SK-N-SH (cell line): ENCODE results near the gene TMEM269. TPM values are rescaled to one million over a fixed set of nuclear protein-coding genes. Genes with fewer than 3 reads are reported as not detected.

Experiments
- CTCF ChIA-PET: fragments of 300-600, 350-600 bp; formaldehyde crosslinking; extraction: SDS; loops from one replicate; lab custom pipeline; 2021; lab: Yijun Ruan, JAX
- POLR2A ChIA-PET: fragments of 350-600 bp; sonication (Branson Sonifier 250); formaldehyde crosslinking; extraction: SDS; loops from one replicate; lab custom pipeline; 2020; ENCODE audit warnings: antibody characterized with exemption, inconsistent platforms; lab: Yijun Ruan, JAX
- DNase-seq: peaks from one replicate; pipeline ENCODE4 v3.0.0; 2012
- H2AFZ ChIP-seq: fragments of 200-600 bp; sonication (generic); 2 replicates; pipeline ENCODE4 v1.8.1; 2016; ENCODE audit warnings: antibody characterized with exemption, mild to moderate bottlenecking, low read depth
- H3F3A ChIP-seq: fragments of 200-600 bp; sonication (generic); replicated peaks from 2 replicates; pipeline ENCODE3; 2016; ENCODE audit warnings: antibody characterized with exemption, mild to moderate bottlenecking; ENCODE audit not compliant: insufficient read depth
- H3K27ac ChIP-seq, 2 experiments: fragments of 200-500 bp in 1 of 2; fragments of 200-600 bp in 1 of 2; sonication (Bioruptor generic) in 1 of 2; sonication (generic), shearing (Covaris generic) in 1 of 2; 2 replicates each; pipeline versions ENCODE4 v1.5.1 to v1.6.1; 2014 to 2016; ENCODE audit warnings: low read depth in 2 of 2, inconsistent platforms in 1 of 2, low read length in 1 of 2, mild to moderate bottlenecking in 1 of 2, mixed read lengths in 1 of 2
- H3K27me3 ChIP-seq: fragments of 200-600 bp; sonication (generic), shearing (Covaris generic); 2 replicates; pipeline ENCODE4 v1.6.1; 2016; ENCODE audit warnings: mixed run types; ENCODE audit not compliant: insufficient read depth
- H3K36me3 ChIP-seq, 2 experiments: fragments of 200-500 bp in 1 of 2; fragments of 200-600 bp in 1 of 2; sonication (Bioruptor generic) in 1 of 2; sonication (generic) in 1 of 2; replicated peaks in 1 of 2; 2 replicates each; pipeline versions ENCODE3 to v1.5.1; 2014 to 2016; ENCODE audit warnings: low read length in 1 of 2, mild to moderate bottlenecking in 1 of 2; ENCODE audit not compliant: insufficient read depth in 2 of 2, control insufficient read depth in 1 of 2
- H3K4me1 ChIP-seq, 2 experiments: fragments of 200-500 bp in 1 of 2; fragments of 200-600 bp in 1 of 2; sonication (Bioruptor generic) in 1 of 2; sonication (generic), shearing (Covaris generic) in 1 of 2; 2 replicates each; pipeline versions ENCODE4 v1.5.1 to v1.6.1; 2014 to 2016; ENCODE audit warnings: low read depth in 1 of 2, low read length in 1 of 2, mixed run types in 1 of 2; ENCODE audit not compliant: insufficient read depth in 2 of 2, control insufficient read depth in 1 of 2
- H3K4me2 ChIP-seq: fragments of 200-600 bp; sonication (generic), shearing (Covaris generic); 2 replicates; pipeline ENCODE4 v1.6.1; 2017; ENCODE audit warnings: mixed run types
- H3K4me3 ChIP-seq, 2 experiments: fragments of 200-500 bp in 1 of 2; fragments of 200-600 bp in 1 of 2; sonication (Bioruptor generic) in 1 of 2; sonication (generic), shearing (Covaris generic) in 1 of 2; 2 replicates each; pipeline versions ENCODE4 v1.5.1 to v1.8.1; 2014 to 2016; ENCODE audit warnings: low read depth in 2 of 2, inconsistent platforms in 1 of 2, low read length in 1 of 2, mild to moderate bottlenecking in 1 of 2, mixed read lengths in 1 of 2, moderate library complexity in 1 of 2
- H3K79me2 ChIP-seq: fragments of 200-600 bp; sonication (generic); 2 replicates; pipeline ENCODE4 v1.8.1; 2017; ENCODE audit warnings: mild to moderate bottlenecking; ENCODE audit not compliant: insufficient read depth
- H3K9ac ChIP-seq: fragments of 200-600 bp; sonication (generic); 2 replicates; pipeline ENCODE4 v1.6.1; 2017; ENCODE audit warnings: mixed run types
- H3K9me2 ChIP-seq: fragments of 200-600 bp; sonication (generic); 2 replicates; pipeline ENCODE4 v1.6.1; 2017; ENCODE audit warnings: mixed run types
- H3K9me3 ChIP-seq: fragments of 200-600 bp; sonication (generic); 2 replicates; pipeline ENCODE4 v1.6.1; 2017; ENCODE audit warnings: mixed run types, mild to moderate bottlenecking, moderate library complexity
- H4K20me1 ChIP-seq: fragments of 200-600 bp; sonication (generic); 2 replicates; pipeline ENCODE4 v1.6.1; 2017; ENCODE audit warnings: mild to moderate bottlenecking, mixed run types; ENCODE audit not compliant: insufficient read depth
- CHD2 ChIP-seq: fragments of 150-350 bp; IDR thresholded peaks from 2 replicates; pipeline ENCODE4 v1.6.1; 2018; ENCODE audit warnings: low read length; ENCODE audit not compliant: partially characterized antibody
- EZH2phosphoT487 ChIP-seq: fragments of 200-600 bp; sonication (generic); IDR thresholded peaks from 2 replicates; pipeline ENCODE4 v1.6.1; 2017; ENCODE audit warnings: low read depth, mixed run types, mild to moderate bottlenecking, antibody characterized with exemption, moderate library complexity, borderline replicate concordance
- FOXM1 ChIP-seq: IDR thresholded peaks from 2 replicates; pipeline ENCODE4 v1.4.0; 2012; ENCODE audit warnings: low read depth, mild to moderate bottlenecking
- GABPA ChIP-seq: IDR thresholded peaks from 2 replicates; pipeline ENCODE4 v1.4.0; 2012; ENCODE audit warnings: low read depth, mild to moderate bottlenecking
- JUND ChIP-seq: IDR thresholded peaks from 2 replicates; pipeline ENCODE4 v1.4.0; 2012
- MEF2A ChIP-seq: IDR thresholded peaks from 2 replicates; pipeline ENCODE4 v1.4.0; 2012; ENCODE audit warnings: low read depth, borderline replicate concordance
- MXI1 ChIP-seq: IDR thresholded peaks from 2 replicates; pipeline ENCODE4 v1.6.1; 2012; ENCODE audit warnings: mild to moderate bottlenecking, low read depth, low read length, improper control_type of control experiment
- NRF1 ChIP-seq: IDR thresholded peaks from 2 replicates; pipeline ENCODE4 v1.6.1; 2012; ENCODE audit warnings: low read depth, mild to moderate bottlenecking, low read length
- POLR2AphosphoS5 ChIP-seq: IDR thresholded peaks from 2 replicates; pipeline ENCODE4 v1.6.1; 2012; ENCODE audit warnings: low read depth, low read length
- RAD21 ChIP-seq: IDR thresholded peaks from 2 replicates; pipeline ENCODE4 v1.6.1; 2012; ENCODE audit warnings: mild to moderate bottlenecking, low read length
- TAF1 ChIP-seq: IDR thresholded peaks from 2 replicates; pipeline ENCODE4 v1.6.1; 2012; ENCODE audit warnings: low read depth, mild to moderate bottlenecking, low read length, moderate library complexity, borderline replicate concordance
- WGBS: methylation state at CpG from one replicate; pipeline ENCODE4 v1.1.6; 2017; ENCODE audit warnings: low lambda C conversion rate; 5-methylcytosine and 5-hydroxymethylcytosine counted together
- polyA plus RNA-seq, 3 experiments: library from polyadenylated mRNA; depleted of rRNA; stranded (reverse); fragments of >200 nt; gene quantifications; 2 replicates each; pipeline ENCODE4 v1.2.3, GENCODE V29; 2012
- TF ChIP-seq, protein P1 (sequence below): IDR thresholded peaks from 2 replicates; pipeline ENCODE4 v1.6.1; 2012; ENCODE audit warnings: mild to moderate bottlenecking, low read depth, low read length, moderate library complexity
- TF ChIP-seq, protein P2 (sequence below): IDR thresholded peaks from 2 replicates; pipeline ENCODE4 v1.4.0; 2012; ENCODE audit warnings: low read depth, borderline replicate concordance
- TF ChIP-seq, protein P3 (sequence below): IDR thresholded peaks from 2 replicates; pipeline ENCODE4 v1.4.0; 2012; ENCODE audit warnings: low read depth
- TF ChIP-seq, protein P4 (sequence below): IDR thresholded peaks from 2 replicates; pipeline ENCODE4; 2012
- TF ChIP-seq, protein P5 (sequence below): fragments of 200-600 bp; sonication (generic); IDR thresholded peaks from 2 replicates; pipeline ENCODE4 v1.6.1; 2017; ENCODE audit warnings: antibody characterized with exemption, mild to moderate bottlenecking, moderate library complexity
- TF ChIP-seq, protein P6 (sequence below): fragments of 150-350 bp; IDR thresholded peaks from 2 replicates; pipeline ENCODE4 v1.6.1; 2016; ENCODE audit warnings: mild to moderate bottlenecking, low read depth, low read length

TMEM269 gene
- polyA plus RNA-seq, 1 of the 3 experiments (the other 2 are of a cell fraction), result 0.05 TPM

DNA sequence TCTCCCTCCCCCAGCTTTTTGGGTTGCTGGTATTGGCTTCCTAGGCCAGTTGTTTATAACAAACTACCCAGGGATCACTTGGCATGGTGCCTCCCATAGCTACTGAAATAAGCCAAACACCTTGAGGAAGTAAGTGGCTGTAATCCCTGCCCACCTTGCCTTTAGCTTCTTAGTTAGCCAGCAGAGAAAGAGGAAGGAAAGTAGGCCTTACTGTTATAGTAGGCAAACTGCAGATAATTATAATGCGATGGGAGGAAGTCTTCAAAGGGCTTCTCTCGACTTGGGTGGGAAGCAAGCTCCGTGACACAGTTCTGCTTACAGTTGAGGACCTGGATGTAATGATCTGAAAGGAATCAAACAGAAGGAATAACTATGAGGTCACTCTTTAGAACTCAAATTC is 26.1 kb upstream of the TMEM269 start:
- Histone ChIP-seq H3K36me3 (peaks cover 55 to 69% of the 10 kb centered on the region in 2 experiments), H3K9ac (no peak overlapping the region), H3K4me2 (no peak overlapping the region), H3K79me2 (peaks cover 17% of the 10 kb centered on the region), H3K4me3 (no peak overlapping the region), H3K4me1 (no peaks in the 10 kb centered on the region; a peak in 1 of 4 replicates)
- WGBS, result 94% methylated on average over 3 of the region's 3 CpGs
- TF ChIP-seq, protein P1, sequence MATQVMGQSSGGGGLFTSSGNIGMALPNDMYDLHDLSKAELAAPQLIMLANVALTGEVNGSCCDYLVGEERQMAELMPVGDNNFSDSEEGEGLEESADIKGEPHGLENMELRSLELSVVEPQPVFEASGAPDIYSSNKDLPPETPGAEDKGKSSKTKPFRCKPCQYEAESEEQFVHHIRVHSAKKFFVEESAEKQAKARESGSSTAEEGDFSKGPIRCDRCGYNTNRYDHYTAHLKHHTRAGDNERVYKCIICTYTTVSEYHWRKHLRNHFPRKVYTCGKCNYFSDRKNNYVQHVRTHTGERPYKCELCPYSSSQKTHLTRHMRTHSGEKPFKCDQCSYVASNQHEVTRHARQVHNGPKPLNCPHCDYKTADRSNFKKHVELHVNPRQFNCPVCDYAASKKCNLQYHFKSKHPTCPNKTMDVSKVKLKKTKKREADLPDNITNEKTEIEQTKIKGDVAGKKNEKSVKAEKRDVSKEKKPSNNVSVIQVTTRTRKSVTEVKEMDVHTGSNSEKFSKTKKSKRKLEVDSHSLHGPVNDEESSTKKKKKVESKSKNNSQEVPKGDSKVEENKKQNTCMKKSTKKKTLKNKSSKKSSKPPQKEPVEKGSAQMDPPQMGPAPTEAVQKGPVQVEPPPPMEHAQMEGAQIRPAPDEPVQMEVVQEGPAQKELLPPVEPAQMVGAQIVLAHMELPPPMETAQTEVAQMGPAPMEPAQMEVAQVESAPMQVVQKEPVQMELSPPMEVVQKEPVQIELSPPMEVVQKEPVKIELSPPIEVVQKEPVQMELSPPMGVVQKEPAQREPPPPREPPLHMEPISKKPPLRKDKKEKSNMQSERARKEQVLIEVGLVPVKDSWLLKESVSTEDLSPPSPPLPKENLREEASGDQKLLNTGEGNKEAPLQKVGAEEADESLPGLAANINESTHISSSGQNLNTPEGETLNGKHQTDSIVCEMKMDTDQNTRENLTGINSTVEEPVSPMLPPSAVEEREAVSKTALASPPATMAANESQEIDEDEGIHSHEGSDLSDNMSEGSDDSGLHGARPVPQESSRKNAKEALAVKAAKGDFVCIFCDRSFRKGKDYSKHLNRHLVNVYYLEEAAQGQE, result no peak
- TF ChIP-seq, protein P2, sequence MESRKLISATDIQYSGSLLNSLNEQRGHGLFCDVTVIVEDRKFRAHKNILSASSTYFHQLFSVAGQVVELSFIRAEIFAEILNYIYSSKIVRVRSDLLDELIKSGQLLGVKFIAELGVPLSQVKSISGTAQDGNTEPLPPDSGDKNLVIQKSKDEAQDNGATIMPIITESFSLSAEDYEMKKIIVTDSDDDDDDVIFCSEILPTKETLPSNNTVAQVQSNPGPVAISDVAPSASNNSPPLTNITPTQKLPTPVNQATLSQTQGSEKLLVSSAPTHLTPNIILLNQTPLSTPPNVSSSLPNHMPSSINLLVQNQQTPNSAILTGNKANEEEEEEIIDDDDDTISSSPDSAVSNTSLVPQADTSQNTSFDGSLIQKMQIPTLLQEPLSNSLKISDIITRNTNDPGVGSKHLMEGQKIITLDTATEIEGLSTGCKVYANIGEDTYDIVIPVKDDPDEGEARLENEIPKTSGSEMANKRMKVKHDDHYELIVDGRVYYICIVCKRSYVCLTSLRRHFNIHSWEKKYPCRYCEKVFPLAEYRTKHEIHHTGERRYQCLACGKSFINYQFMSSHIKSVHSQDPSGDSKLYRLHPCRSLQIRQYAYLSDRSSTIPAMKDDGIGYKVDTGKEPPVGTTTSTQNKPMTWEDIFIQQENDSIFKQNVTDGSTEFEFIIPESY, result no peak
- no peak for TF ChIP-seq RAD21
- no peak for TF ChIP-seq EZH2phosphoT487
- TF ChIP-seq MEF2A, result no peak
- no peak for TF ChIP-seq FOXM1
- no peak for TF ChIP-seq MXI1
- TF ChIP-seq JUND, result no peak
- TF ChIP-seq, protein P3, sequence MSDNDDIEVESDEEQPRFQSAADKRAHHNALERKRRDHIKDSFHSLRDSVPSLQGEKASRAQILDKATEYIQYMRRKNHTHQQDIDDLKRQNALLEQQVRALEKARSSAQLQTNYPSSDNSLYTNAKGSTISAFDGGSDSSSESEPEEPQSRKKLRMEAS, result no peak
- TF ChIP-seq, protein P4, sequence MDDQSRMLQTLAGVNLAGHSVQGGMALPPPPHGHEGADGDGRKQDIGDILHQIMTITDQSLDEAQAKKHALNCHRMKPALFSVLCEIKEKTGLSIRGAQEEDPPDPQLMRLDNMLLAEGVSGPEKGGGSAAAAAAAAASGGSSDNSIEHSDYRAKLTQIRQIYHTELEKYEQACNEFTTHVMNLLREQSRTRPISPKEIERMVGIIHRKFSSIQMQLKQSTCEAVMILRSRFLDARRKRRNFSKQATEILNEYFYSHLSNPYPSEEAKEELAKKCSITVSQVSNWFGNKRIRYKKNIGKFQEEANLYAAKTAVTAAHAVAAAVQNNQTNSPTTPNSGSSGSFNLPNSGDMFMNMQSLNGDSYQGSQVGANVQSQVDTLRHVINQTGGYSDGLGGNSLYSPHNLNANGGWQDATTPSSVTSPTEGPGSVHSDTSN, result no peak
- TF ChIP-seq POLR2AphosphoS5, result no peak
- TF ChIP-seq, protein P5, sequence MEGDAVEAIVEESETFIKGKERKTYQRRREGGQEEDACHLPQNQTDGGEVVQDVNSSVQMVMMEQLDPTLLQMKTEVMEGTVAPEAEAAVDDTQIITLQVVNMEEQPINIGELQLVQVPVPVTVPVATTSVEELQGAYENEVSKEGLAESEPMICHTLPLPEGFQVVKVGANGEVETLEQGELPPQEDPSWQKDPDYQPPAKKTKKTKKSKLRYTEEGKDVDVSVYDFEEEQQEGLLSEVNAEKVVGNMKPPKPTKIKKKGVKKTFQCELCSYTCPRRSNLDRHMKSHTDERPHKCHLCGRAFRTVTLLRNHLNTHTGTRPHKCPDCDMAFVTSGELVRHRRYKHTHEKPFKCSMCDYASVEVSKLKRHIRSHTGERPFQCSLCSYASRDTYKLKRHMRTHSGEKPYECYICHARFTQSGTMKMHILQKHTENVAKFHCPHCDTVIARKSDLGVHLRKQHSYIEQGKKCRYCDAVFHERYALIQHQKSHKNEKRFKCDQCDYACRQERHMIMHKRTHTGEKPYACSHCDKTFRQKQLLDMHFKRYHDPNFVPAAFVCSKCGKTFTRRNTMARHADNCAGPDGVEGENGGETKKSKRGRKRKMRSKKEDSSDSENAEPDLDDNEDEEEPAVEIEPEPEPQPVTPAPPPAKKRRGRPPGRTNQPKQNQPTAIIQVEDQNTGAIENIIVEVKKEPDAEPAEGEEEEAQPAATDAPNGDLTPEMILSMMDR, result no peak
- TF ChIP-seq TAF1, result no peak
- TF ChIP-seq NRF1, result no peak
- TF ChIP-seq, protein P6, sequence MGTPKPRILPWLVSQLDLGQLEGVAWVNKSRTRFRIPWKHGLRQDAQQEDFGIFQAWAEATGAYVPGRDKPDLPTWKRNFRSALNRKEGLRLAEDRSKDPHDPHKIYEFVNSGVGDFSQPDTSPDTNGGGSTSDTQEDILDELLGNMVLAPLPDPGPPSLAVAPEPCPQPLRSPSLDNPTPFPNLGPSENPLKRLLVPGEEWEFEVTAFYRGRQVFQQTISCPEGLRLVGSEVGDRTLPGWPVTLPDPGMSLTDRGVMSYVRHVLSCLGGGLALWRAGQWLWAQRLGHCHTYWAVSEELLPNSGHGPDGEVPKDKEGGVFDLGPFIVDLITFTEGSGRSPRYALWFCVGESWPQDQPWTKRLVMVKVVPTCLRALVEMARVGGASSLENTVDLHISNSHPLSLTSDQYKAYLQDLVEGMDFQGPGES, result no peak
- no peak for TF ChIP-seq GABPA
- TF ChIP-seq CHD2, result no peak
- TF ChIP-seq, all 33 proteins: peak for 0
- 0 out of 2 replicates have a peak, but pooled peaks cover 1% of the 10 kb centered on the region for H4K20me1 ChIP-seq
- no peaks in the 10 kb centered on the region for H3K9me3 ChIP-seq
- peaks cover 3% of the 10 kb centered on the region for H3F3A ChIP-seq
- ChIA-PET CTCF (interaction anchor here (0.8 to 2.9 kb wide), 8 partner anchors 10 to 610 kb away, joined by 3 to 17 read pairs (median 7); no protein-coding TSS in a partner anchor), POLR2A (no interaction called here)
- H3K27me3 ChIP-seq, result no peaks in the 10 kb centered on the region
- H3K27ac ChIP-seq, result no peak overlapping the region
- no peak overlapping the region for H2AFZ ChIP-seq
- H3K9me2 ChIP-seq, result no peaks in the 10 kb centered on the region
- DNase-seq, result no peak
